Measurements from ENCODE around the gene CHSY3. TPM values are rescaled to one million over a fixed set of nuclear protein-coding genes. Genes with fewer than 3 reads are reported as not detected.

CHSY3 gene
- total and polyA plus RNA-seq, 2 experiments from 2014 or later, result 0.29 to 2.4 TPM

DNA sequence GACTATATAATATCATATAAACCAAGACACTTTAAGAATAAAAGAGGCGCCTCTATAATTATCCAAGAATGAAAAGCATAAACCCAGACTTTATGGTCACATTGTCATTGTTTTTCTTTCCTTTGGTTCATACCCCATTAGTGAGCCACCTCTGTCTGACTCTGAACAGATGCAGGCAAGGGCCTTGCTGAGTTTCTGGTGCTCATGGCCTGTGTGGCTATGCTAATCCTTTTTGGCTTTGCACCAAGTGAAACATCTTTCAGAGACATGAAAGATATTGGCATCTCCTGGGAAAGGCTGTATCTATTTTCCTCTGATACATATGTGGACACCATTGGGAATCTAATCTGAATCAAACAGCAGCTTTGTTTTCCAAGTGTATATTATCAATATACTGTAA is 222.5 kb downstream of the CHSY3 start:
- H3K4me1 ChIP-seq (ENCODE audit: insufficient read depth), result no peaks in the 10 kb centered on the region

DNA sequence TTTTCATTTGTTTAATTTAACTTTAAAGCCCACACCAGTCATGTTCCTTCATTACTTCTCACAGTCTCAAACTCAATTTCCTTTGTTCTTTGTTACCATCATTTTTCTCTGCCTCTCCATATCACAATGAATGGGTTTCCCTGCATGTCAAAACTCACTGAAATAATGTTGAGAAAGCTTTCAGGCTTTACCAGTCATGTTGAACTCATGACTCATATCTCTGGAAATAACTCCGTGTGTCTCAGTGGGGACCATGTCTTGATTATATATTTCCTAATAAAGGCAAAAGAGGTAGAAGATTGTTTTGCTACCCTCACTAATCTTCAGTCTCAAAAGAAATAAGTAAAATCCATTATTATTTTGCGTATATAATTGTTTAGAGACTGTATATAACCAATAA is 231.2 kb downstream of the CHSY3 start:
- 0 out of 2 replicates have a peak, but pooled peaks cover 3% of the 10 kb centered on the region for H3K9me2 ChIP-seq (ENCODE audit: insufficient read depth)
- TF ChIP-seq EZH2 (IDR thresholded peaks at IDR 0.05; ENCODE audit: insufficient read depth, poor library complexity, severe bottlenecking), result no peak
- no peak for TF ChIP-seq EZH2phosphoT487 (IDR thresholded peaks at IDR 0.05; ENCODE audit: insufficient read depth, low read depth)
- no peak overlapping the region for H2AFZ ChIP-seq
- H3K9ac ChIP-seq, result no peak overlapping the region
- H3K79me2 ChIP-seq (ENCODE audit: insufficient read depth), result no peaks in the 10 kb centered on the region
- no peak overlapping the region for H3K27ac ChIP-seq
- no peaks in the 10 kb centered on the region for H4K20me1 ChIP-seq (ENCODE audit: insufficient read depth)
- no peaks in the 10 kb centered on the region for H3K9me3 ChIP-seq (ENCODE audit: low read depth)
- no peaks in the 10 kb centered on the region for H3K27me3 ChIP-seq (replicated peaks; ENCODE audit: insufficient read depth)
- H3K4me1 ChIP-seq (ENCODE audit: insufficient read depth), result peaks cover 14% of the 10 kb centered on the region
- H3K36me3 ChIP-seq (ENCODE audit: low read depth), result no peaks in the 10 kb centered on the region
- WGBS, 2 experiments (ENCODE audit: low coverage in 1 of 2, low lambda C conversion rate in 2 of 2, missing lambda C conversion rate in 2 of 2), result 48 to 49% methylated on average over 2 of the region's 2 CpGs
- DNase-seq, result peak; percentile 74
- no peak overlapping the region for H3K4me3 ChIP-seq
- no peak overlapping the region for H3K4me2 ChIP-seq (ENCODE audit: unreplicated experiment)
- no peaks in the 10 kb centered on the region for H3F3A ChIP-seq (ENCODE audit: insufficient read depth)
- in situ Hi-C loops (cut with MboI), result no loop called here

More for the DNA sequence above, 222.5 kb downstream of the CHSY3 start:
- Histone ChIP-seq H3K4me3 (no peak overlapping the region), H3F3A (ENCODE audit: insufficient read depth) (no peaks in the 10 kb centered on the region), H3K36me3 (ENCODE audit: low read depth) (no peaks in the 10 kb centered on the region), H3K79me2 (ENCODE audit: insufficient read depth) (no peaks in the 10 kb centered on the region), H3K4me2 (ENCODE audit: unreplicated experiment) (no peak overlapping the region), H3K9ac (no peak overlapping the region), H2AFZ (no peak overlapping the region), H4K20me1 (ENCODE audit: insufficient read depth) (no peaks in the 10 kb centered on the region), H3K27me3 (replicated peaks; ENCODE audit: insufficient read depth) (no peaks in the 10 kb centered on the region), H3K27ac (no peak overlapping the region), H3K9me3 (ENCODE audit: low read depth) (no peaks in the 10 kb centered on the region), H3K9me2 (ENCODE audit: insufficient read depth) (peaks cover 3% of the 10 kb centered on the region; the same call in 1 of the 2 replicates)
- no peak for DNase-seq
- in situ Hi-C loops (cut with MboI), result no loop called here
- WGBS, 2 experiments (ENCODE audit: low coverage in 1 of 2, low lambda C conversion rate in 2 of 2, missing lambda C conversion rate in 2 of 2), result 90 to 98% methylated on average over 1 of the region's 1 CpG
- TF ChIP-seq EZH2 (IDR thresholded peaks at IDR 0.05; ENCODE audit: insufficient read depth, poor library complexity, severe bottlenecking) (no peak), EZH2phosphoT487 (IDR thresholded peaks at IDR 0.05; ENCODE audit: insufficient read depth, low read depth) (no peak)

DNA sequence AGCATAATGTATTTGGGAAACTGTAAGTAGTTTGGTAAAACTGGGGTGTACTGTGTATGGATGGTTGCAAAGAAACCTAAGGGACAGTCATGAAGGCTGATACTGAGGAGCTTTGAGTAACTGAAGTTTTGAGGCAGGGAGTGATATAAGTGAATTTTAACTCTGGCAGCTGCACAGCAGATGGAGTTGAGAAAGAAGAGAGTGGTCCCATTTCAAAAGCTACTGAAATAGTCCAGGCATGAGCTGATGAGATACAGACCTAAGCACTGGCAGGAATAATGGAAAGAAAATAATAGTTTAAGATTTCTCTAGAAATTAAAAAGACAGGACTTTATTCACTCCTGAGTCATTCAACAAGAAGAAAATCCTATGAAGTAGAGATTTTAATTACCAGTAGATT is 232.0 kb downstream of the CHSY3 start:
- Histone ChIP-seq H3F3A (ENCODE audit: insufficient read depth) (no peaks in the 10 kb centered on the region), H2AFZ (no peak overlapping the region), H3K4me1 (ENCODE audit: insufficient read depth) (peaks cover 14% of the 10 kb centered on the region), H3K27ac (no peak overlapping the region), H3K9me2 (ENCODE audit: insufficient read depth) (0 out of 2 replicates have a peak, but pooled peaks cover 3% of the 10 kb centered on the region), H4K20me1 (ENCODE audit: insufficient read depth) (no peaks in the 10 kb centered on the region), H3K9me3 (ENCODE audit: low read depth) (no peaks in the 10 kb centered on the region), H3K4me3 (no peak overlapping the region), H3K4me2 (ENCODE audit: unreplicated experiment) (no peak overlapping the region), H3K9ac (no peak overlapping the region), H3K79me2 (ENCODE audit: insufficient read depth) (no peaks in the 10 kb centered on the region), H3K36me3 (ENCODE audit: low read depth) (no peaks in the 10 kb centered on the region), H3K27me3 (replicated peaks; ENCODE audit: insufficient read depth) (no peaks in the 10 kb centered on the region)
- DNase-seq, result no peak
- TF ChIP-seq EZH2phosphoT487 (IDR thresholded peaks at IDR 0.05; ENCODE audit: insufficient read depth, low read depth) (no peak), EZH2 (IDR thresholded peaks at IDR 0.05; ENCODE audit: insufficient read depth, poor library complexity, severe bottlenecking) (no peak)
- in situ Hi-C loops (cut with MboI), result no loop called here

DNA sequence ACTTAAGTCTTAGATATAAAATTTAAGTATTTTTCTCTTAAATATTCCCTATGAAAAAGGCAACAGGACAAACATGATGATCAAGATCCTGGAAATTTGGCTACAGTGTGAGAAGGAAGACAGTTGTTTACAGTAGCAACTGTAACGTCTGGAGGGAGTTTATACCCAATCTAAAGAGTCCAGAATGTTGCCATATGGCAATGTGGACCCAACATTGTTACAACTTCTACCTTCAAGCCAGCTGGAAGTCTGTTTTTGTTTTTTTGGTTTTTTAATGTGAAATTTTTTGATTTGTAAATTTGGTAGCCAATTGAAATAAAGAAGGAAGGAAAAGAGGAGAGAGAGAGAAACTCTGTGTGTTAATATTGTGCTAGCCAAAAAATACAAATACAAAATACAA is 233.4 kb downstream of the CHSY3 start:
- 7 to 21% methylated on average over 1 of the region's 1 CpG for WGBS, 2 experiments (ENCODE audit: low coverage in 1 of 2, low lambda C conversion rate in 2 of 2, missing lambda C conversion rate in 2 of 2)
- Histone ChIP-seq H3K4me3 (no peak overlapping the region), H3K27me3 (replicated peaks; ENCODE audit: insufficient read depth) (no peaks in the 10 kb centered on the region), H3K4me1 (ENCODE audit: insufficient read depth) (peaks cover 14% of the 10 kb centered on the region), H3K4me2 (ENCODE audit: unreplicated experiment) (no peak overlapping the region), H3F3A (ENCODE audit: insufficient read depth) (no peaks in the 10 kb centered on the region), H3K9me3 (ENCODE audit: low read depth) (no peaks in the 10 kb centered on the region), H2AFZ (no peak overlapping the region), H3K9me2 (ENCODE audit: insufficient read depth) (0 out of 2 replicates have a peak, but pooled peaks cover 3% of the 10 kb centered on the region), H3K9ac (no peak overlapping the region), H3K27ac (no peak overlapping the region), H3K36me3 (ENCODE audit: low read depth) (no peaks in the 10 kb centered on the region), H3K79me2 (ENCODE audit: insufficient read depth) (no peaks in the 10 kb centered on the region), H4K20me1 (ENCODE audit: insufficient read depth) (no peaks in the 10 kb centered on the region)
- in situ Hi-C loops (cut with MboI), result no loop called here
- DNase-seq, result no peak
- TF ChIP-seq EZH2phosphoT487 (IDR thresholded peaks at IDR 0.05; ENCODE audit: insufficient read depth, low read depth) (no peak), EZH2 (IDR thresholded peaks at IDR 0.05; ENCODE audit: insufficient read depth, poor library complexity, severe bottlenecking) (no peak)

GRCh38 chr5:130138406-130139045 is 234.3 kb downstream of the CHSY3 start:
- Histone ChIP-seq H3K4me1 (ENCODE audit: insufficient read depth) (peaks cover 14% of the 10 kb centered on the region), H3K4me2 (ENCODE audit: unreplicated experiment) (no peak overlapping the region), H3K9ac (no peak overlapping the region), H3K4me3 (no peak overlapping the region), H3F3A (ENCODE audit: insufficient read depth) (no peaks in the 10 kb centered on the region), H3K9me3 (ENCODE audit: low read depth) (no peaks in the 10 kb centered on the region), H3K79me2 (ENCODE audit: insufficient read depth) (no peaks in the 10 kb centered on the region), H3K27me3 (replicated peaks; ENCODE audit: insufficient read depth) (no peaks in the 10 kb centered on the region), H3K9me2 (ENCODE audit: insufficient read depth) (0 out of 2 replicates have a peak, but pooled peaks cover 3% of the 10 kb centered on the region), H2AFZ (no peak overlapping the region), H3K27ac (no peak overlapping the region), H4K20me1 (ENCODE audit: insufficient read depth) (no peaks in the 10 kb centered on the region), H3K36me3 (ENCODE audit: low read depth) (no peaks in the 10 kb centered on the region)
- TF ChIP-seq EZH2 (IDR thresholded peaks at IDR 0.05; ENCODE audit: insufficient read depth, poor library complexity, severe bottlenecking), result no peak
- TF ChIP-seq EZH2phosphoT487 (IDR thresholded peaks at IDR 0.05; ENCODE audit: insufficient read depth, low read depth), result no peak
- in situ Hi-C loops (cut with MboI), result no loop called here
- DNase-seq, result peak; percentile 36
